Left renal pelvis (tissue), 4 donors: ENCODE measurements around the gene MNAT1. TPM values are rescaled to one million over a fixed set of nuclear protein-coding genes. Genes with fewer than 3 reads are reported as not detected.
A peak's percentile ranks its signal among the peaks of the same experiment; 100 is the strongest.

Source experiments
- DNase-seq, 4 donors: peaks; one replicate each; pipeline ENCODE4 v3.0.0-alpha.2; 2013; ENCODE audit warnings: low read depth in 4 of 4, low spot score in 3 of 4
- polyA plus RNA-seq, 4 donors: library from polyadenylated mRNA; unstranded; fragments of 120-200 nt; gene quantifications; one replicate each; pipeline ENCODE4 v1.2.1, GENCODE V29; 2013; ENCODE audit not compliant: insufficient read length in 4 of 4

Gene MNAT1
- polyA plus RNA-seq, 4 donors, result 30.9 to 53.7 (median 49.3) TPM

DNA sequence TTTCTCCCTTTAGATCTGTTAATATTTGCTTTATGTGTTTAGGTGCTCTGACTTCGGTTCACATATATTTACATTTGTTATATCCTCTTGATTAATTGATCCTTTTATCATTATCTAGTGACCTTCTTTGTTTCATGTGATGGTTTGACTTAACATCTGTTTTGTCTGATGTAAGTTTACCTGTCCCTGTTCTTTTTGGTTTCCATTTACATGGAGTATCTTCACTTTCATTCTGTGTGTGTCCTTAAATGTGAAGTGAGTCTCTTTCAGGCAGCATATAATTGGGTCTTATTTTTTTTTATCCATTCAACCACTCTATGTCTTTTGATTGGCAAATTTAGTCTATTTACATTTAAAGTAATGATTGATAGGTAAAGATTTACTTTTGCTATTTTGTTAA lies 222.1 kb downstream of the MNAT1 start:
- DNase-seq, result no peak

DNA sequence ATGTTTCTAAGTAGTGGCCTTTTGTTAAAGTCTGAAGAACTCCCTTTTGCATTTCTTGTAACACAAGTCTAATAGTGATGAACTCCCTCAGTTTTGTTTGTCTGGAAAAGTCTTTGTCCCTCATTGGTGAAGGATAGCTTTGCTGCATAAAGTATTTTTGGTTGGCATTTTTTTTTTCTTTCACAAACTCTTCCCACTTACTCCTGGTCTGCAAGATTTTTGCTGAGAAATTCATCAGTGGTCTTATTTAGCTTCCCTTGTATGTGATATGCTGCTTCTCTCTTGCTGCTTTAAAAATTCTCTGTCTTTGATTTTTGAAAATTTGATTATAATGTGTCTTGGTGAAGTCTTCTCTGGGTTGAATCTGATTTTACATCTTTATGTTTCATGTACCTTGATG lies 223.6 kb downstream of the MNAT1 start:
- no peak for DNase-seq

GRCh38 chr14:60963761-60964160 lies 229.2 kb downstream of the MNAT1 start:
- DNase-seq, result no peak

DNA sequence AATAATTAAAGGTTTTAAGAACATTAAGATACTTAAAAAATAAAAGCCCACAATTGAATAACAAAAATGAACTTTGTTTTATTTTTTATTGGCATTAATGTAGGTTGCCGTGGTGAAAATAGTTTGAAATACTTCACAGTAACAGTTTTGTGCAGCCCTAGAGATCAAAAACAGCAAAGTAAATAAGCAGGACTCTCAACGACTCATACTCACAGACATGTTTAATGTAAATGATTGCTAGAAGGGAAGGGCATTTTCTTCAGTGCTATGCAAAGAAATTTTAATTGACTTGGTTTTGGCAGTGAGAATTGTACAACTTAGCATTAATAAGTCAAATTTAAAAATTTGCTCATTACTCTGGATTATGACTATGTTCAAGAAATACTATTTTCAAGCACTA lies 230.3 kb downstream of the MNAT1 start:
- no peak for DNase-seq

GRCh38 chr14:60965402-60965801 lies 230.8 kb downstream of the MNAT1 start:
- DNase-seq, result no peak

DNA sequence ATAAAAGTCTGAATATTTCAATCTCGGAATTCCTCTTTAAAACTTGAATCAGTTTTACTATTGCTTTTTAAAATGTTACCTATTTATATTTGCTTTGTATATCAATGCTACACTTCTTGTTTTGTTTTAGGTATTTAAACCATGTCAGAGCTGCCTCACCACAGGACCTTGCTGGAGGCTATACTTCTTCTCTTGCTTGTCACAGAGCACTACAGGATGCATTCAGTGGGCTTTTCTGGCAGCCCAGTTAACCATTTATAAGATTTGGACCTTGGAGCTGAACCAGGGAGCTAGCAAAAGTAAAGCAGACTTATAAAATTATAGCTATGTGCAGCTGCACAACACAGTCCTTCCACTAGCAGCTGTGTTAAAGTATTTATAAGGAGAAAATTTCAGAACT lies 233.5 kb downstream of the MNAT1 start:
- DNase-seq, result no peak

DNA sequence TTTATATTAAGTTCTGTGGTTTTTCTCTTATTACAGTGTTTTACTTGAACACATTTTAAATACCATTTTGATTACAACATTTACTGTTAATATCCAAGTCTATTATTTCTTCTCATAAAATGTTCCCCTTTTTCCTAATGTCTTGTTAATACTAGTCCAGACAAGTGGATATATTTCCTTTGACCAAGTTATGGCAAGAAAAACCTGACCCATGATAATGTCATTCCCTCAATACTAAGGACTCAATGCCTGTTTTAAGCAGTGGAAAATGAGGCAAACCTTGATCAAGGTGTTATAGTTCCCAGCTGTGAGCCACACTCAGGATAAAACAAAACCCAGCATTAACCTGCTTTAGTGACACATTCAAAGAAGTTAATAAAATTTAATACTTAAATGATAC lies 234.1 kb downstream of the MNAT1 start:
- no peak for DNase-seq

- no peak for DNase-seq
Measured at GRCh38 chr14:60970146-60970545, 235.6 kb downstream of the MNAT1 start.

- DNase-seq, result no peak
Measured at GRCh38 chr14:60971271-60971670, 236.7 kb downstream of the MNAT1 start.

- DNase-seq, result no peak
Measured at GRCh38 chr14:60972295-60972694, 237.7 kb downstream of the MNAT1 start.

DNA sequence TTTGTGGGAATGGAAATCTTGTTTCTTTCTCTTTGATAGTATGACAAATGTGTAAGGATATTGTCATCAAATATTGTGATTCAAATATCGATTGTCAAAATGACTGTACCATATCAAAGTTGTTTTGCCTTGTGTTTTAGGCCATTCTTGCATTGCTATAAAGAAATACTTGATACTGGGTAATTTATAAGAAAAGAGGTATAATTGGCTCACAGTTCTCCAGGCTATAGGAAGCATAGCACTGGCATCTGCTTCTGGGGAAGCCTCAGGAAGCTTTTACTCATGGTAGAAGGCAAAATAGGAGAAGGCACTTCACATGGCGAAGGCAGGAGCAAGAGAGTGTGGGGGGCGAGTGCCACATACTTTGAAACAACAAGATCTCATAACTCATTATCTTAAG lies 238.5 kb downstream of the MNAT1 start:
- DNase-seq, result no peak

GRCh38 chr14:60974090-60974651 lies 239.6 kb downstream of the MNAT1 start:
- no peak for DNase-seq

DNA sequence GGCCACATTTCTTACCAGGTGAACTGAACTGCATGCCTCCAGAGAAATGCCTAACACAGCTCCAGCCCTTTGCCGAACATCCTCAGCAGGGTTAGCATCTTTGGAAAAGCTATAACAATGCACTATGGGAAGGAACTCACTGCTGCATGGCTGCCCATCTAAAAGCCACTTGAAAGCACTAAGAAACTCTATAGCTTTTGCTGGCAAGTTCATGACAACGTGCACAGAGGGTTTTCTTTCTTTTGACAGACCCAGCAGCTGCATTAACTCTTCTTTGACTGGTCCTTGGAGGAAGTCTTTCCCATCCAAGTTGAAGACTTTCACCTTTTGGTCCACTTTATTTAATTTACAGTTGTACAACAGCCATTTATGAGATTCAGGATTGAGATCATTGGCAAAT lies 241.0 kb downstream of the MNAT1 start:
- no peak for DNase-seq

DNA sequence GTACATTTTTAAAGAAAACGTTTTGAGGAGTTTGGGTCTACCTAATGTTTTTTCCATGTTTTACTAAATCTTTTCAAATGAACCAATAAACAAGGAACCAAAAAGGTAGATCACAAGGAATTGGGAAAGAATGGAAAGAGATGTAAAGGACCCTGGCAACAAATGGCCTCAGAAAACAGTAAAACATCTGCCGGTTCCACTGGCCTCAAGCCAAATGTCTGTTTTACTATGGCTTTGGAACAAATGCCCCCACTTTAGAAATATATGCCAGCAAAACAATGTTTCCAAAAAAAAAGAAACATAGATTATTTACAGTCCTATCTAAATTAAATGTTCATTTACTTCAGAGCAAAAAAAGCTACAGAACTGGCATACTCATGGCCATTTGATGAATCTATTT lies 243.3 kb downstream of the MNAT1 start:
- no peak for DNase-seq

DNA sequence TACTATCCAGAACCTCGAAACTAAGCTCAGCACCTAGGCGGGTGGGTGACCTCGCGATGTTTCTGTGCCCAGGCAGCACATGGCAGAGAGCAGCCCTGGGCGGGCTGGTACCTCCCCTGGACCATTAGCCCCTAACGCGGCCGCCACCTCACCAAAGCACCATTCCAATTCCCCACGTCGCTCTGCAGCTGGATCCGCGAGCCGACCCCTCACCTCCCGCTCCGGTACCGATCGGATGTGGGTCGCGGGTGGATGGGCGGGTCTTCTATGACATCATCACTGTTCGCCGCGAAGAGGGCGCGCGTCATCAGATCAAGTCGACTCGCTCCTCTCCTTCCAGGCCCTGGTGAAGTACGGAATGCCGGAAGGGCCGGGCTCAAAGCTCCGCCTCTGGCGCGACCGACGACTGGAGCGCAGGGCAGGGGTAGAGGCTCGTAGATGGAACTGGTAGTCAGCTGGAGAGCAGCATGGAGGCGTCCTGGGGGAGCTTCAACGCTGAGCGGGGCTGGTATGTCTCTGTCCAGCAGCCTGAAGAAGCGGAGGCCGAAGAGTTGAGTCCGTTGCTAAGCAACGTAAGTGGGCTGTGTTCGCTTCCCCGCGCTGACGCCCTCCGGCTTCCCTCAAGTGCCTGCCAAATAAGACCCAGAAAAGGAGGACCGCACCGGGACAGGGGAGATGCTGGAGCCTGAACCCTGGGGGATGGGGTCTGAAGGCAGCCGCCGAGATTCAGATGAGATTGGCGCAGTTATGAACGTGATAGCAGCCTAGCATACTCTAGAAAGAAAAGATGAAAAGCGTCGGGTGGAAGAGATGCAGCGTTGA lies 246.5 kb downstream of the MNAT1 start, which contains the start of the genes SLC38A6 and TRMT5:
TSS of gene SLC38A6 (plus strand) at position 435 of the 822 bp plus-strand sequence. CDS start at position 468, 33 bp downstream.
TSS of gene TRMT5 (minus strand) at position 269 of the 822 bp plus-strand sequence. CDS start at position 163, 106 bp downstream.
- DNase-seq, result peak; percentile 86 to 90 (median 88)

- DNase-seq, result no peak
Measured at GRCh38 chr14:60981633-60982455, 247.3 kb downstream of the MNAT1 start.

GRCh38 chr14:60984196-60984595 lies 249.6 kb downstream of the MNAT1 start:
- DNase-seq, result no peak

GRCh38 chr14:60986500-60986899 lies 251.9 kb downstream of the MNAT1 start:
- DNase-seq, result no peak

DNA sequence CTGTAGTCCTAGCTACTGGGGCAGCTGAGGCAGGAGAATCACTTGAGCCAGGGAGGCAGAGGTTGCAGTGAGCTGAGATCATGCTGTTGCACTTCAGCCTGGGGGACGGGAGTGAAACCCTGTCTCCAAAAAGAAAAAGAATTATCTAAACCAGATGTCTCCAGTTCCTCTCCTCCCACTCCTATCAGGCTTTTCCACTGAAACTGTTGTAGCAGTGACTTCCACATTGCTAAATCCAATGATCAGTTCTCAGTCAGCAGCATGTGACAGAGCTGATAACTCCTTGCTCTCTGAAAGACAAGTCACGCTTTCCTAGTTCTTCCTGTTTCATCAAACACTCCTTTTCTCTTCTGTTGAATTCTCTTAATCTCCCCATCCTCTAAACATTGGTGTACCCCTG lies 255.0 kb downstream of the MNAT1 start:
- DNase-seq, result no peak

GRCh38 chr14:60998617-60999016 lies 264.1 kb downstream of the MNAT1 start:
- DNase-seq, result no peak

DNA sequence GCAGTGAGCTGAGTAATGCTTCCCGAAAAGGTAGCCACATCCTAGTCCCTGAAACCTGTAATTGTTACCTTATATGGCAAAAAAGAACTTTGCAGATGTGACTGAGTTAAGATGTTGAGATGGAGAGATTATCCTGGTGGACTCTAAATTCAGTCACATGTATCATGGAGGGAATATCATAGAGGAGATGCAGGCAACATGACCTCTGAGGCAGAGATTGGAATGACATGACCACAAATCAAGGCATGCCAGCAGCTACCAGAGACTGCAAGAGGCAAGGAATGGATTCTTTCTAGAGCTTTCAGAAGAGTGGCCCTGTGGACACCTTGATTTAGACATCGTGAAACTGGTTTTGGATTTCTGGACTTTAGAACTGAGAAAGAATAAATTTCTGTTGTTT lies 265.0 kb downstream of the MNAT1 start:
- DNase-seq, result no peak
